ENCODE results near the gene GGTA1. TPM values are rescaled to one million over a fixed set of nuclear protein-coding genes. Genes with fewer than 3 reads are reported as not detected.

GGTA1 gene
- total RNA-seq, 4 donors from 2014 or later, result 5.6 to 18.7 (median 9.5) TPM

DNA sequence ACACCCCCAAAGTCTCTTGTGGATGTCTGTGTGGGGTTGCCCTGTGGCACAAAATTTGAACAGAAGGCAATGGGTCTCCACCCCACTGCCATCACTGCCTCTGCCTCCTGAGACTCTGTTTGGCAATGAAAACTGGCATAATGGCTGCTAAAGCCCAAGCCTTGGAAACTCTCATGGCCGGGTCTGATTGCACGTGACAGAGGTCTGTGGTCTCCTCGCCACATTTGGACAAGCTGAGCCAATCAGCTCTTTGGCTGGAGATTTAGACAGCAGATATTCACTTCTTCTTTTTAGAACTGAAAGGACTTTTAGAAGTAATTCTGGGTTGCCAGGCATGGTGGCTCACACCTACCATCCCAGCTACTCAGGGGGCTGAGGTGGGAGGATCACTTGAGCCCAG, 5.5 kb downstream of the GGTA1 start:
- peaks cover 10 to 17% (median 13%) of the 10 kb centered on the region in 4 donors for H3K4me1 ChIP-seq
- peaks cover 0 to 4% (median 0%) of the 10 kb centered on the region in 4 donors for H3K9me3 ChIP-seq
- intact Hi-C loops (cut with DNase I), result no loop called here
- no peaks in the 10 kb centered on the region for H3K27me3 ChIP-seq
- H3K36me3 ChIP-seq, result no peaks in the 10 kb centered on the region
- TF ChIP-seq POLR2AphosphoS5 (IDR thresholded peaks at IDR 0.05) (no peak), EP300 (IDR thresholded peaks at IDR 0.05) (no peak), POLR2A (IDR thresholded peaks at IDR 0.05; ENCODE audit: low read depth) (no peak)
- TF ChIP-seq, protein P1, sequence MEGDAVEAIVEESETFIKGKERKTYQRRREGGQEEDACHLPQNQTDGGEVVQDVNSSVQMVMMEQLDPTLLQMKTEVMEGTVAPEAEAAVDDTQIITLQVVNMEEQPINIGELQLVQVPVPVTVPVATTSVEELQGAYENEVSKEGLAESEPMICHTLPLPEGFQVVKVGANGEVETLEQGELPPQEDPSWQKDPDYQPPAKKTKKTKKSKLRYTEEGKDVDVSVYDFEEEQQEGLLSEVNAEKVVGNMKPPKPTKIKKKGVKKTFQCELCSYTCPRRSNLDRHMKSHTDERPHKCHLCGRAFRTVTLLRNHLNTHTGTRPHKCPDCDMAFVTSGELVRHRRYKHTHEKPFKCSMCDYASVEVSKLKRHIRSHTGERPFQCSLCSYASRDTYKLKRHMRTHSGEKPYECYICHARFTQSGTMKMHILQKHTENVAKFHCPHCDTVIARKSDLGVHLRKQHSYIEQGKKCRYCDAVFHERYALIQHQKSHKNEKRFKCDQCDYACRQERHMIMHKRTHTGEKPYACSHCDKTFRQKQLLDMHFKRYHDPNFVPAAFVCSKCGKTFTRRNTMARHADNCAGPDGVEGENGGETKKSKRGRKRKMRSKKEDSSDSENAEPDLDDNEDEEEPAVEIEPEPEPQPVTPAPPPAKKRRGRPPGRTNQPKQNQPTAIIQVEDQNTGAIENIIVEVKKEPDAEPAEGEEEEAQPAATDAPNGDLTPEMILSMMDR (IDR thresholded peaks at IDR 0.05), result no peak
- DNase-seq (ENCODE audit: extremely low spot score), result no peak
- H3K27ac ChIP-seq (replicated peaks in 1 of 4), result no peak overlapping the region
- no peak overlapping the region for H3K4me3 ChIP-seq
- WGBS, result 92% methylated on average over 3 of the region's 3 CpGs

DNA sequence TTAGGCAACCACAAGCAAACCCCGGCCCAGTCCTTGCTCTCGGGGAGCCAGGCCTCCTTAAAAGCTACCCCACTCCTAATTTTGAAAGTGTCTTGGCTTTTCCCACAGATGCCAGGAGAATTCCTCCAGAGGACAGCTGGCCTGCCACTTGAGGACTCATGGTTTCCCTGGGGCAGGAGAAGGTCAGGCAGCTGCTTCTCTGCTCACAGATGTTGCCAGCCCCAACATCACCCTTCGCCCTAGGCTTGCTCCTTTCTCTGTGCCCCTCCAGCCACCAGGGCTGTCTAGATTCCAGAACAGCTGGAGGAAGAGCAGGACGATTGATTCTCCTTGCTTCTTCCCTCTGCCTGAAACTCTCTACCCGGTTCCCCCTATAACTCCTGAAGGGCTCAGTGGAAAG, 8.5 kb downstream of the GGTA1 start:
- H3K9me3 ChIP-seq, result peaks cover 0 to 3% (median 0%) of the 10 kb centered on the region in 4 donors
- TF ChIP-seq POLR2A (IDR thresholded peaks at IDR 0.05; ENCODE audit: low read depth) (no peak), POLR2AphosphoS5 (IDR thresholded peaks at IDR 0.05) (no peak), EP300 (IDR thresholded peaks at IDR 0.05) (no peak)
- TF ChIP-seq, protein P1 (IDR thresholded peaks at IDR 0.05), result no peak
- no peaks in the 10 kb centered on the region for H3K27me3 ChIP-seq
- no peak overlapping the region for H3K27ac ChIP-seq (replicated peaks in 1 of 4)
- no peaks in the 10 kb centered on the region for H3K36me3 ChIP-seq
- peaks cover 0 to 10% (median 9%) of the 10 kb centered on the region in 4 donors for H3K4me1 ChIP-seq
- H3K4me3 ChIP-seq, result no peak overlapping the region
- intact Hi-C loops (cut with DNase I), result no loop called here
- 79% methylated on average over 5 of the region's 5 CpGs for WGBS
- no peak for DNase-seq (ENCODE audit: extremely low spot score)

DNA sequence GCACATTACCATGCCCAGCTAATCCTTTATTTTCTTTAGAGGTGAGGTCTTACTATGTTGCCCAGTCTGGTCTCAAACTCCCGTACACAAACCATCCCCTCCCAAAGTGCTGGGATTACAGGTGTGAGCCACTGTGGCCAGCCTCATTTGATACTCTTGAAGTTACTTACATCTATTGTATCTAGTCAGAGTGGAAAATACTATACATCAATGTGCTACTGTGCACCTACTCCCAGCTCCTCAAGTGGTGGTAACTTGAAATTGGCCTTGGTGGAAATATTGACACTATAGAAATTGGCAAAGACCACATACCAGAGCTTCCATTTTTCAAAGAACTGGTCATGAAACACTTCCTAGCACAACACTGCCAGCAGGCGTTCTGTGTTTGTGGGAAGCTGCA, 10.3 kb downstream of the GGTA1 start:
- no peak for DNase-seq (ENCODE audit: extremely low spot score)
- Histone ChIP-seq H3K4me1 (peaks cover 11 to 28% (median 27%) of the 10 kb centered on the region in 4 donors), H3K27ac (replicated peaks in 1 of 4) (no peak overlapping the region), H3K9me3 (no peaks in the 10 kb centered on the region), H3K4me3 (no peak overlapping the region), H3K27me3 (no peaks in the 10 kb centered on the region), H3K36me3 (no peaks in the 10 kb centered on the region)
- intact Hi-C loops (cut with DNase I), result no loop called here
- WGBS, result 87% methylated on average over 2 of the region's 2 CpGs
- TF ChIP-seq, protein P1 (IDR thresholded peaks at IDR 0.05), result no peak
- TF ChIP-seq EP300 (IDR thresholded peaks at IDR 0.05), result no peak
- TF ChIP-seq POLR2AphosphoS5 (IDR thresholded peaks at IDR 0.05), result no peak
- no peak for TF ChIP-seq POLR2A (IDR thresholded peaks at IDR 0.05; ENCODE audit: low read depth)

DNA sequence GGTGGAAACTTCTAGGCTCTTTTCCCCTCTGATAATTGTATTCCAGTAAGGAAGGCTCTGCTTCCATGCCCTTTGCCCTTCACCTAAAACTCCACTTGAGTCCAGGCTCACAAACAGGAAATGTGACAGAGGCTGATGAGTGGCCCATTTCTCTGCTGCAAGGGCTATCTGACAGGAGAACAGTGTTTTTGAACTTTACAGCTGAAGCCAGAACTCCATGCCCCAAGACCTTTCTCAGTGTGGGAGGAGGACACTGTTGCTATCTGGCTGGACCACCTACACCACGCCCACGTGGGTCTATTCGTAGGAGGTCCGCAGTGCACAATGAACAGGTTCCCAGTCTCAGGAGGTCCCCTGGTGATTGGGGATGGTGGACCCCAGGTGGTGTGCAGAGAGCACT, 13.6 kb downstream of the GGTA1 start:
- Histone ChIP-seq H3K27me3 (no peaks in the 10 kb centered on the region), H3K9me3 (no peaks in the 10 kb centered on the region), H3K36me3 (no peaks in the 10 kb centered on the region), H3K4me1 (peaks cover 15 to 41% (median 36%) of the 10 kb centered on the region in 4 donors), H3K27ac (replicated peaks in 1 of 4) (peak overlapping the region; percentile 38 to 72 (median 68)), H3K4me3 (no peak overlapping the region)
- no peak for DNase-seq (ENCODE audit: extremely low spot score)
- intact Hi-C loops (cut with DNase I), result no loop called here
- no peak for TF ChIP-seq POLR2AphosphoS5 (IDR thresholded peaks at IDR 0.05)
- TF ChIP-seq, protein P1 (IDR thresholded peaks at IDR 0.05), result no peak
- no peak for TF ChIP-seq EP300 (IDR thresholded peaks at IDR 0.05)
- no peak for TF ChIP-seq POLR2A (IDR thresholded peaks at IDR 0.05; ENCODE audit: low read depth)
- 100% methylated on average over 1 of the region's 4 CpGs for WGBS

DNA sequence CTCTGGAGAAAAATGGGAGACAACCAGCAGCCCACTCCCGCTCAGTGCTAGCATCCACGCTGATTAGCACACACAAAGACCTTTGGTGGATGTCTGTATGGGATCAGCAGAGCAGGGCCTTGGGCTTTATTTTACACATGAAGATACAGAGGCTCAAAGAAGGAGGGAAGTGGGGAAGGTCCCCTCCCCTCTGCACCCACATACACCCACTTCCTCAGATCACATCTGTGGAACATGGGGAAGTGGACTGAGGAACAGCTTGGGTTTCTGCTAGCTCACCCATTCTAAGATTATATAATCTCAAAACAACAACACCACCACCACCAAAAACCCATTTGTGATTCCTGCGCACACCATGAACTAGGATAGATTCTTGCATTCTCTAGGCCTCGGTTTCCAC, 14.0 kb downstream of the GGTA1 start:
- no peaks in the 10 kb centered on the region for H3K36me3 ChIP-seq
- no peak overlapping the region for H3K4me3 ChIP-seq
- H3K27me3 ChIP-seq, result no peaks in the 10 kb centered on the region
- no peaks in the 10 kb centered on the region for H3K9me3 ChIP-seq
- intact Hi-C loops (cut with DNase I), result no loop called here
- H3K4me1 ChIP-seq, result peaks cover 15 to 41% (median 38%) of the 10 kb centered on the region in 4 donors
- no peak for TF ChIP-seq POLR2A (IDR thresholded peaks at IDR 0.05; ENCODE audit: low read depth)
- TF ChIP-seq, protein P1 (IDR thresholded peaks at IDR 0.05), result no peak
- no peak for TF ChIP-seq EP300 (IDR thresholded peaks at IDR 0.05)
- no peak for TF ChIP-seq POLR2AphosphoS5 (IDR thresholded peaks at IDR 0.05)
- H3K27ac ChIP-seq (replicated peaks in 1 of 4), result peak overlapping the region; percentile 66 to 76 (median 70)
- no peak for DNase-seq (ENCODE audit: extremely low spot score)
- 81% methylated on average over 4 of the region's 4 CpGs for WGBS
